Lower lobe of right lung (tissue), 2 donors: ENCODE results near the gene SPATA17. TPM values are rescaled to one million over a fixed set of nuclear protein-coding genes. Genes with fewer than 3 reads are reported as not detected.

Source experiments
- ATAC-seq, 2 donors: fragments of 200-7000 bp; cut with Tn5 transposase; one replicate each; pipeline ENCODE4 v1.9.1; 2020 to 2022; ENCODE audit warnings: mild to moderate bottlenecking in 2 of 2, moderate library complexity in 2 of 2
- DNase-seq: peaks from one replicate; pipeline ENCODE4 v3.0.0-alpha.2; 2020
- H3K27ac ChIP-seq: fragments of 200-600 bp; one replicate; pipeline ENCODE4 v1.8.0; 2022
- H3K27me3 ChIP-seq: fragments of 200-600 bp; one replicate; pipeline ENCODE4 v1.8.0; 2022; ENCODE audit warnings: low read depth
- H3K36me3 ChIP-seq: fragments of 200-600 bp; one replicate; pipeline ENCODE4 v1.8.0; 2022; ENCODE audit warnings: mild to moderate bottlenecking
- H3K4me1 ChIP-seq: fragments of 200-600 bp; one replicate; pipeline ENCODE4 v1.8.0; 2022
- H3K4me3 ChIP-seq: fragments of 200-600 bp; one replicate; pipeline ENCODE4 v1.8.0; 2022; ENCODE audit warnings: mild to moderate bottlenecking
- H3K9me3 ChIP-seq: fragments of 200-600 bp; one replicate; pipeline ENCODE4 v1.8.0; 2022
- intact Hi-C: fragments of 100-400 bp; cut with DNase I; formaldehyde crosslinking; loops from one replicate; pipeline ENCODE4 v1.11.0; 2022
- total RNA-seq: library from RNA; stranded (reverse); fragmentation: NEBNext Ultra II Directional; extraction: Animal tissue kit (Norgen Biotek cat#: 25700); gene quantifications from one replicate; pipeline ENCODE4 v1.2.1, GENCODE V29; 2021
- TF ChIP-seq, protein P1 (sequence below): fragments of 200-600 bp; IDR thresholded peaks from one replicate; pipeline ENCODE4 v1.8.0; 2022; ENCODE audit warnings: antibody characterized with exemption, mild to moderate bottlenecking
- donor health status: DM: no; HTN: yes; CAD: no; lungs with severe emphysema.

Gene SPATA17
- total RNA-seq, 1 donor from 2014 or later, result 4.0 TPM

DNA sequence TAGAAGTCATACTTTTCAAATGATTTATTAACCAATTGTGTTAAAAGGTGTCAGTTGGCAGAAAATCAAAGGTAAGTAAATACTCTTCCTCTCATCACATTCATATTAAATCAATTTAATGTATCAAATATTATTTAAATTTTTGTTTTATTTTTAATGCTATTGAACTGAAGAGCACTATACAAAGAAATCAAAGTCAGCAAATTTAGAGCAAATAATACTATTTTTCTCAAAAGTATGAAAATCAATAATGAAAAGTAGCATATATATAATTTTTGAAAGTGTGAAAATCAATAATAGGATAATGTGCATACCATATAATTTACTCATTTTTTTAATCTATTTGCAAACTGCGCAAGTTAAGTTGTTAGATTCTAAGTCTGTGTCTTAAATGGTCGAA, 181.0 kb downstream of the SPATA17 start:
- TF ChIP-seq, protein P1, sequence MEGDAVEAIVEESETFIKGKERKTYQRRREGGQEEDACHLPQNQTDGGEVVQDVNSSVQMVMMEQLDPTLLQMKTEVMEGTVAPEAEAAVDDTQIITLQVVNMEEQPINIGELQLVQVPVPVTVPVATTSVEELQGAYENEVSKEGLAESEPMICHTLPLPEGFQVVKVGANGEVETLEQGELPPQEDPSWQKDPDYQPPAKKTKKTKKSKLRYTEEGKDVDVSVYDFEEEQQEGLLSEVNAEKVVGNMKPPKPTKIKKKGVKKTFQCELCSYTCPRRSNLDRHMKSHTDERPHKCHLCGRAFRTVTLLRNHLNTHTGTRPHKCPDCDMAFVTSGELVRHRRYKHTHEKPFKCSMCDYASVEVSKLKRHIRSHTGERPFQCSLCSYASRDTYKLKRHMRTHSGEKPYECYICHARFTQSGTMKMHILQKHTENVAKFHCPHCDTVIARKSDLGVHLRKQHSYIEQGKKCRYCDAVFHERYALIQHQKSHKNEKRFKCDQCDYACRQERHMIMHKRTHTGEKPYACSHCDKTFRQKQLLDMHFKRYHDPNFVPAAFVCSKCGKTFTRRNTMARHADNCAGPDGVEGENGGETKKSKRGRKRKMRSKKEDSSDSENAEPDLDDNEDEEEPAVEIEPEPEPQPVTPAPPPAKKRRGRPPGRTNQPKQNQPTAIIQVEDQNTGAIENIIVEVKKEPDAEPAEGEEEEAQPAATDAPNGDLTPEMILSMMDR, result no peak
- no peak for ATAC-seq
- DNase-seq, result no peak
- Histone ChIP-seq H3K4me3 (no peak overlapping the region), H3K27me3 (no peaks in the 10 kb centered on the region), H3K27ac (no peak overlapping the region), H3K9me3 (peaks cover 5% of the 10 kb centered on the region), H3K36me3 (no peaks in the 10 kb centered on the region), H3K4me1 (no peaks in the 10 kb centered on the region)
- intact Hi-C loops, result no loop called here

GRCh38 chr1:217813031-217813430, 181.9 kb downstream of the SPATA17 start:
- TF ChIP-seq, protein P1, result no peak
- no peak overlapping the region for H3K27ac ChIP-seq
- intact Hi-C loops, result no loop called here
- H3K4me1 ChIP-seq, result no peaks in the 10 kb centered on the region
- DNase-seq, result no peak
- H3K36me3 ChIP-seq, result no peaks in the 10 kb centered on the region
- H3K27me3 ChIP-seq, result no peaks in the 10 kb centered on the region
- no peak for ATAC-seq
- peaks cover 10% of the 10 kb centered on the region for H3K9me3 ChIP-seq
- H3K4me3 ChIP-seq, result no peak overlapping the region

DNA sequence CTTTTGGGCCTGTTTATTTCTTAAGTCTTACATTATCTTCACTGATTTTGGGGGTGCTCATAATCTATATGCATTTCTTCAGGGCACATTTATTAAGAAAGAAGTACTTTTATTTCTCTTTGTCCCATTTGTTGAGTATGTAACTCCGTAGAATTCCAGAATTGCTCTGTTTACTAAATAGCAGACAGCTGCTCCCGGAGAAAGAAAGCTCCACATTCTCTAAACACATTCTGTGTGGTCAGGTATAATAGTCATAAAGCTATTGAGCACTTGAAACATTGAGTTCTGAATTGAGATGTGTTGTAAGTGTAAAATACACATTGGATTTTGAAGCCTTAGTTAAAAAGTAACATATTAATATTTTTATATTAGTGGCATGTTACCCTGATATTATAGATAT, 206.5 kb downstream of the SPATA17 start:
- intact Hi-C loops, result no loop called here
- H3K36me3 ChIP-seq, result no peaks in the 10 kb centered on the region
- H3K4me3 ChIP-seq, result no peak overlapping the region
- ATAC-seq (no peak), DNase-seq (no peak)
- TF ChIP-seq, protein P1, result no peak
- H3K9me3 ChIP-seq, result no peaks in the 10 kb centered on the region
- no peaks in the 10 kb centered on the region for H3K4me1 ChIP-seq
- no peak overlapping the region for H3K27ac ChIP-seq
- no peaks in the 10 kb centered on the region for H3K27me3 ChIP-seq

- TF ChIP-seq, protein P1, result no peak
- Histone ChIP-seq H3K27ac (no peak overlapping the region), H3K36me3 (no peaks in the 10 kb centered on the region), H3K9me3 (no peaks in the 10 kb centered on the region), H3K4me1 (no peaks in the 10 kb centered on the region), H3K4me3 (no peak overlapping the region), H3K27me3 (no peaks in the 10 kb centered on the region)
- intact Hi-C loops, result no loop called here
- ATAC-seq, result no peak
- no peak for DNase-seq
Observed at GRCh38 chr1:217839161-217839560, 208.0 kb downstream of the SPATA17 start.

GRCh38 chr1:217846733-217847132, 215.6 kb downstream of the SPATA17 start:
- H3K4me1 ChIP-seq, result no peaks in the 10 kb centered on the region
- intact Hi-C loops, result no loop called here
- TF ChIP-seq, protein P1, result no peak
- H3K9me3 ChIP-seq, result no peaks in the 10 kb centered on the region
- no peak overlapping the region for H3K27ac ChIP-seq
- ATAC-seq (no peak), DNase-seq (no peak)
- no peaks in the 10 kb centered on the region for H3K36me3 ChIP-seq
- no peaks in the 10 kb centered on the region for H3K27me3 ChIP-seq
- no peak overlapping the region for H3K4me3 ChIP-seq

GRCh38 chr1:217847643-217848042, 216.5 kb downstream of the SPATA17 start:
- DNase-seq (no peak), ATAC-seq (no peak)
- no peak overlapping the region for H3K4me3 ChIP-seq
- no peaks in the 10 kb centered on the region for H3K27me3 ChIP-seq
- H3K9me3 ChIP-seq, result no peaks in the 10 kb centered on the region
- H3K4me1 ChIP-seq, result no peaks in the 10 kb centered on the region
- H3K36me3 ChIP-seq, result no peaks in the 10 kb centered on the region
- H3K27ac ChIP-seq, result no peak overlapping the region
- TF ChIP-seq, protein P1, result no peak
- intact Hi-C loops, result no loop called here
